ENCODE data around the gene ATXN2. TPM values are rescaled to one million over a fixed set of nuclear protein-coding genes. Genes with fewer than 3 reads are reported as not detected.

ATXN2 gene
- total RNA-seq, 4 donors from 2014 or later = 20.4 to 28.1 (median 22.2) TPM

GRCh38 chr12:111546171-111546570 lies 52.9 kb downstream of the ATXN2 start:
- in situ Hi-C loops (cut with MboI; ENCODE audit: low sequenced_read_pairs in 4 of 4) (loop anchor here in 1 of 4 donors (25.0 kb wide), 1 partner anchor 159 kb away; no protein-coding TSS in a partner anchor), intact Hi-C loops (cut with DNase I; ENCODE audit: low total_unique reads) (no loop called here)
- H3K36me3 ChIP-seq = peaks cover 0 to 25% of the 10 kb centered on the region in 2 donors
- ATAC-seq (no peak), DNase-seq (no peak)
- H3K27me3 ChIP-seq = no peaks in the 10 kb centered on the region
- H3K4me1 ChIP-seq = no peaks in the 10 kb centered on the region
- TF ChIP-seq CTCF (IDR thresholded peaks at IDR 0.05 in 4 of 5, conservative IDR thresholded peaks at IDR 0.05 in 1 of 5) (no peak), POLR2A (IDR thresholded peaks at IDR 0.05) (no peak)
- no peaks in the 10 kb centered on the region for H3K9me3 ChIP-seq
- H3K27ac ChIP-seq = no peak overlapping the region
- no peak overlapping the region for H3K4me3 ChIP-seq

- TF ChIP-seq POLR2A (IDR thresholded peaks at IDR 0.05) (no peak), CTCF (IDR thresholded peaks at IDR 0.05 in 4 of 5, conservative IDR thresholded peaks at IDR 0.05 in 1 of 5) (no peak)
Observed at GRCh38 chr12:111544032-111544431, 55.1 kb downstream of the ATXN2 start.

DNA sequence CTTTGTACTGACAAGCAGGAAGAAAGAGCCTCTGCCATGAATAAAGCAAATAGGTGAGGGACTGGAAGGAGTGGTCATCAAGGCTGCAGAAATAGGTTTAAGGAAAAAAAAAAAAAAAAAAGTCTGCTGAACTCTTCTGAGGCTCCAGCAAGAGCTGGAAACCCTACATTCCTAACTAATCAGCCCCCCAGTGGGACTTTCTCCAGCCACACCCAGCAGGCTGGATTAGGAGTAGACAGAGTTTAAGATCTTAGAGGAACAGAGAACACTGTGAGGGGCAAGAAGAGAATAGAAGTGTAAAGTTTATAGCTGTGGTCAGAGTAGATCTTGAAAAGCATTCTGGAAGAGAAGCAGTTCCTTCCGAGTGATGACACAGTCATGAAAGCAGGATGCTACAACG lies 66.4 kb downstream of the ATXN2 start:
- in situ Hi-C loops (cut with MboI; ENCODE audit: low sequenced_read_pairs in 4 of 4) = loop anchor here in 2 of 4 donors (10.0 to 25.0 kb wide), 2 partner anchors 138 to 145 kb away; no protein-coding TSS in a partner anchor
- ATAC-seq = no peak
- no peaks in the 10 kb centered on the region for H3K36me3 ChIP-seq
- H3K9me3 ChIP-seq = no peaks in the 10 kb centered on the region
- DNase-seq = no peak
- TF ChIP-seq CTCF (IDR thresholded peaks at IDR 0.05 in 4 of 5, conservative IDR thresholded peaks at IDR 0.05 in 1 of 5) (no peak), POLR2A (IDR thresholded peaks at IDR 0.05) (no peak)
- intact Hi-C loops (cut with DNase I; ENCODE audit: low total_unique reads) = no loop called here
- no peaks in the 10 kb centered on the region for H3K27me3 ChIP-seq
- no peaks in the 10 kb centered on the region for H3K4me1 ChIP-seq
- no peak overlapping the region for H3K27ac ChIP-seq
- H3K4me3 ChIP-seq = no peak overlapping the region

More at GRCh38 chr12:111544032-111544431, 55.1 kb downstream of the ATXN2 start:
- no peak overlapping the region for H3K4me3 ChIP-seq
- H3K27ac ChIP-seq = no peak overlapping the region
- in situ Hi-C loops (cut with MboI; ENCODE audit: low sequenced_read_pairs in 4 of 4) = loop anchor here in 1 of 4 donors (25.0 kb wide), 1 partner anchor 157 kb away; no protein-coding TSS in a partner anchor
- H3K36me3 ChIP-seq = peaks cover 0 to 25% of the 10 kb centered on the region in 2 donors
- DNase-seq (no peak), ATAC-seq (no peak)
- no peaks in the 10 kb centered on the region for H3K4me1 ChIP-seq
- intact Hi-C loops (cut with DNase I; ENCODE audit: low total_unique reads) = no loop called here
- no peaks in the 10 kb centered on the region for H3K27me3 ChIP-seq
- H3K9me3 ChIP-seq = no peaks in the 10 kb centered on the region

DNA sequence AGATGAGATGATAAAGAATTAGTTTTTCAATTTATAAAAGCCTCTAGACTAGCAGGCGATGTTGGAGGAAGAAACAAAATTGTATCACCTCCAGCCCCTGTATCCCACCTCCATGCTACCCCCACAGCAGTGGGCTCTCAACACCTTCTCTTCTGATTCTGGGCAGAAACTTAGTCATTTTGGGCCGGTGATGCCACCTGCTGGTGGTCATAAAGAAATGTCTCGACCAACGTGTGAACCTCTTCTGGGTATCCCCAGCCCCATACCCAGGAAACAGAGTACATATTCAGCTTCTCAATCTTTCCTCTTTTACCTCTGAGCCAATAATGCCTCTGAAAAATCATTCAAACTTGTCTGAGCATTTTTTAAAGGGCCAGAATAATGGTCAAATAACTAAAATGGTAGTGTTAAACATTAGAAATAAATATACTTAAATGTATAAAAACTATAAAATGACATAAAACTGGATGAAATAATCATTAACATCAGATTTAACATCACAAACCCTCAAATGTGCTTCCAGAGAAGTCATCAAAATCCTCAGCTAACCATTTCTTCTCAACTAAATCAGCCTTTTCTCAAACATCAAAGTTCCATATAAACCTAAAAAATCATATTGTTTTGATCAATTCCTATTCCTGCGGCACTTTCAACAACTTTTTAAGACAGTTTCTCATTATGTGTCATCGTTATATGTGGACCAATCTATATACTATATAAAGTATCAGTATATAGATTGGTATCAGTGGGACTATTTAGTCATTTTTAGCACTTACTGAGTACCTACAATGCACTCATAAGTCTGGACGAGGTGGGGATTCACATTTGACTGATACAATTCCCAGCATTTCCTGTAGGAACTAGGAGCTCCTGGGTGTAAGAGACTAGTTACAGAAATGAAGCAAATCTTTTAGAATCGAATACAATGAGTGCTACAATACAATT lies 69.4 kb downstream of the ATXN2 start:
- H3K9me3 ChIP-seq = no peaks in the 10 kb centered on the region
- H3K36me3 ChIP-seq = peaks cover 2 to 12% of the 10 kb centered on the region in 2 donors
- intact Hi-C loops (cut with DNase I; ENCODE audit: low total_unique reads) = loop anchor here (1.0 kb wide), 1 partner anchor 132 kb away; no protein-coding TSS in a partner anchor
- H3K27me3 ChIP-seq = no peaks in the 10 kb centered on the region
- no peak for ATAC-seq
- in situ Hi-C loops (cut with MboI; ENCODE audit: low sequenced_read_pairs in 4 of 4) = loop anchor here in 3 of 4 donors (5.0 to 25.0 kb wide), 3 partner anchors 132 to 142 kb away; no protein-coding TSS in a partner anchor
- TF ChIP-seq CTCF (IDR thresholded peaks at IDR 0.05 in 4 of 5, conservative IDR thresholded peaks at IDR 0.05 in 1 of 5) (peak; percentile 19 to 58 (median 42)), POLR2A (IDR thresholded peaks at IDR 0.05) (no peak)
- DNase-seq = no peak
- no peaks in the 10 kb centered on the region for H3K4me1 ChIP-seq
- H3K27ac ChIP-seq = no peak overlapping the region
- H3K4me3 ChIP-seq = no peak overlapping the region
